IPS DF 6.9 (cell line): Measurements from ENCODE around the gene ENPP3.

Source experiments
- DNase-seq: peaks from one replicate; pipeline ENCODE4 v3.0.0-alpha.2; 2013; ENCODE audit warnings: low read depth, low spot score
- H3K27ac ChIP-seq: one replicate; pipeline ENCODE4 v1.5.1; 2013; ENCODE audit warnings: low read length, control low read depth
- H3K27me3 ChIP-seq: 2 replicates; pipeline ENCODE4 v1.6.1; 2013; ENCODE audit warnings: mild to moderate bottlenecking, low read length; ENCODE audit not compliant: control insufficient read depth, insufficient read depth
- H3K36me3 ChIP-seq: 2 replicates; pipeline ENCODE4 v1.6.1; 2013; ENCODE audit warnings: low read length; ENCODE audit not compliant: control insufficient read depth, insufficient read depth
- H3K4me1 ChIP-seq: 2 replicates; pipeline ENCODE4 v1.6.1; 2013; ENCODE audit warnings: low read length; ENCODE audit not compliant: control insufficient read depth, insufficient read depth
- H3K4me3 ChIP-seq: 2 replicates; pipeline ENCODE4 v1.5.1; 2013; ENCODE audit warnings: mild to moderate bottlenecking, low read length
- H3K9me3 ChIP-seq: 2 replicates; pipeline ENCODE4 v1.6.1; 2013; ENCODE audit warnings: low read length, inconsistent platforms; ENCODE audit not compliant: control insufficient read depth, insufficient read depth
- WGBS: extraction: QIAGEN DNeasy Blood & Tissue Kit; methylation state at CpG from one replicate; pipeline ENCODE4 v1.1.7; 2013; ENCODE audit warnings: mixed read lengths, missing lambda C conversion rate; ENCODE audit not compliant: insufficient read length, insufficient coverage; 5-methylcytosine and 5-hydroxymethylcytosine counted together

The ENPP3 gene

DNA sequence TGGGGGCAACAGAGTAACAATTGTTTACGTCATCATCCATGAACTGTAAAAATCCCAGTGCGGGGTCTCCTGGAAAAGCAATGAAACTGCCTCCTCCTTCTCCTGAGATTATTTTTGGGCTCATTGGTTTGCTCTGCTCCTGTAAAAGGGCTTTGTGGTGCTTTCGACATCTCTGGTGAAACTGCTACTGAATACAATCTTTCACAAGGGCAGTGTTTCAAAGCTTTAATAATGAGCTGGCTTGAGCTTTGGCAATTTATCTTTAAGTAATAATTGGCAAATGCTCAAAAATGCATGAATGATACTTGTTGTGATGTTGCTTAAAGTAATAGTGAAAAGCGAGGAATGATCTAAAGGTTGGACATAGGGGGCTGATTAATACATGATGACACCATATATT, 127.2 kb downstream of the ENPP3 start:
- WGBS = no CpG with 5 or more reads among the region's 4 CpGs
- no peak overlapping the region for H3K4me3 ChIP-seq

DNA sequence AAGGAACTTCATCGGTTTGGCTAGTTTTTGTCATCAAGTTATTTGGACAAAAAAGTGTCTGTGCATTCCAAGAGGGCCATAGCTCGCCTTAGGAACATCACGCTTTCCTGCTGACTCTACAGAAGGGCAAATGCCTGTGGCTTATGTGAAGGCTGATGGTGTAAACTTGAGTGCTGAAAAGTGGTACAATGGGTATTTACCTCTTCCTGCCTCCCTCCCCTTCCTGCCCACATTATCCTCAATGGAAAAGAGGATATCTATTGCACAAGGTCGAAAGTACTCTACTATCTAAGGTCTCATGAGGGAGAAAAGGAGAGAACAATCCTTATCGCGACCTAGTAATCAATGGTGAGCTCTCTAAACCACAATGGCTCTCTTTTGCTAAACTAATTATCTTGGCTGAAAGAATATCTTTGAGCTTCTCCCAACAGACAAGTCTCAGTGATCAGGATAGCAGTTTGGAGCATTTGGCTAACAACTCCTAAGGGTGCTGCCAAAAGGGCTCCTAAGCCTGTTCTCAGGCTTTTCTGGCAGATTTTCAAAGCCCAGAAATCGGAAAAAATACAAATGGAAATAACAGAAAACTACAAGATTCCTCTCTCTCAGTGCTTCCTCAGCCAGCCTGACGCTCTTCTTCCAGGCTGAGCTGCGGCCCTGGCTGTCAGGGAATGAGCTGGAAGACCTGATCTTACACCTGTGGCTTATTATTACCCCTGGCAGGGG, 128.1 kb downstream of the ENPP3 start:
- no peak for DNase-seq
- no peak overlapping the region for H3K4me3 ChIP-seq
- H3K4me1 ChIP-seq = no peaks in the 10 kb centered on the region
- H3K27me3 ChIP-seq = no peaks in the 10 kb centered on the region
- no peak overlapping the region for H3K27ac ChIP-seq
- H3K36me3 ChIP-seq = no peaks in the 10 kb centered on the region
- H3K9me3 ChIP-seq = no peaks in the 10 kb centered on the region
- no CpG with 5 or more reads among the region's 9 CpGs for WGBS

More for the DNA sequence above, 127.2 kb downstream of the ENPP3 start:
- no peak overlapping the region for H3K27ac ChIP-seq
- no peaks in the 10 kb centered on the region for H3K9me3 ChIP-seq
- H3K27me3 ChIP-seq = no peaks in the 10 kb centered on the region
- no peaks in the 10 kb centered on the region for H3K36me3 ChIP-seq
- no peaks in the 10 kb centered on the region for H3K4me1 ChIP-seq
- DNase-seq = no peak

DNA sequence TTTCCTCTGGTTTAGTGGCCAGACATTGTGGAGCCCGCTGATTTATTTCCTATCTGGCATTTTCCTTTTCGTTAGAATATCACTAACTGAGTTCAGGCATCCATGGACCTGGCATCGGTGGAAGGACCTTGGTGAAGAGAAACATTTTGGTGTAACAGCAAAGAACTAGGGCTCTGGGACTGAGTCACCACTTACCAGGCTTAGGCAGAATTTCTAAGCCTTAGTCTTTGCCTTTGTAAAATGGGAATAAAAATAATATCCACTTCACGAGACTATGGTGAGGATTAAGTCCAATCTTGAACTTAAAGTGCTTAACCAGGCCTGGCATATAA, 128.7 kb downstream of the ENPP3 start:
- H3K4me3 ChIP-seq = no peak overlapping the region
- no peaks in the 10 kb centered on the region for H3K4me1 ChIP-seq
- no peak for DNase-seq
- no peak overlapping the region for H3K27ac ChIP-seq
- H3K9me3 ChIP-seq = no peaks in the 10 kb centered on the region
- no peaks in the 10 kb centered on the region for H3K27me3 ChIP-seq
- no peaks in the 10 kb centered on the region for H3K36me3 ChIP-seq
- WGBS = no CpG with 5 or more reads among the region's 4 CpGs

- H3K27ac ChIP-seq = no peak overlapping the region
- WGBS = no CpG with 5 or more reads among the region's 2 CpGs
- no peak overlapping the region for H3K4me3 ChIP-seq
- H3K36me3 ChIP-seq = no peaks in the 10 kb centered on the region
- no peaks in the 10 kb centered on the region for H3K9me3 ChIP-seq
- no peak for DNase-seq
- no peaks in the 10 kb centered on the region for H3K27me3 ChIP-seq
- H3K4me1 ChIP-seq = no peaks in the 10 kb centered on the region
These were observed 129.5 kb downstream of the ENPP3 start for GRCh38 chr6:131766631-131767030.

DNA sequence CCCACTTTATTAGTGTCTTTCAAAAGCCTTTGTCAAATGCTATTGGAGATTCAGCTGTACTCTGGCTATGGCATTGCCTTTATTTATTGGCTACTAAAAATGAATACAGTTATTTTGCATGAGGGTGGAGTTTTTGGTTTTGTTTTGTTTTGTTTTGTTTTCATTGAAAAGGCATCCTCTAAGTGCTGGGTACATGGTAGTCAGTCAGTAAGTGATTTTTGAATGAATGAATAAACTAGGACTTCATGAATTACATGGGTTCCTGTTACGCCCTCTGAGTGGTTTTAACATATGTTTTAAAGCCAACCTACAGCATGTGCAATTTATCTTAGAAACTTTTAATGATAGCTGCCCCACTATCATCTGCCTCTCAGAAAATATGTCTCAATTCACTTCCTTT, 131.9 kb downstream of the ENPP3 start:
- no peak overlapping the region for H3K27ac ChIP-seq
- WGBS = no CpG with 5 or more reads among the region's 1 CpG
- no peaks in the 10 kb centered on the region for H3K36me3 ChIP-seq
- H3K27me3 ChIP-seq = no peaks in the 10 kb centered on the region
- no peak for DNase-seq
- H3K4me3 ChIP-seq = no peak overlapping the region
- H3K4me1 ChIP-seq = no peaks in the 10 kb centered on the region
- H3K9me3 ChIP-seq = no peaks in the 10 kb centered on the region

DNA sequence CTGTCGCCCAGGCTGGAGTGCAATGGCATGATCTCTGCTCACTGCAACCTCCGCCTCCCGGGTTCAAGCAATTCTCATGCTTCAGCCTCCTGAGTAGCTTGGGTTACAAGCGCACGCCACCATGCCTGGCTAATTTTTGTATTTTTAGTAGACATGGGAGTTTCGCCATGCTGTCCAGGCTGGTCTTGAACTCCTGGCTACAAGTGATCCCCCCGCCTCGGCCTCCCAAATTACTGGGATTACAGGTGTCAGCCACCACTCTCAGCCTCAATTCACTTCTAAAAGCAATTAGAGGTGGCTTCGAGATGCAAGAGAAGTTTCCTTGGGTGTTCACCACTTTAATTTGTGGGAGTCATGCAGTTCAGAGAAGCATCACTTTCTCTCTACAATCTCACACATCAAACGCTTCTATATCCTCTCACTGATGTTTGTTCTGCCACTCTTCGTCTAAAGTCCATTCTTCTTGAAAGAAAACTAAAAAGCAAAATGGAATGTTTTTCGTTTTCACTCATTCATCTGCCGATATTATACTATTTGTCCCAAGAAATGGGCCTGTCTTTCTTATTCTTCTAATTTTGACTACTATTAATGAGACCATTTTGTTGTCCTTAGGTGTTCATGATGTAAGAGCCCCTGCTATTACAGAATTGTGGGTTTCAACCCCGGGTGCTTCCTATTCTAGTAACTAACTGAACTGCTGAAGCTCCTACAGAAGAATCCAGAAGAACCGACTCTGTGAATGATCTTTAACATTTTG, 132.5 kb downstream of the ENPP3 start:
- no CpG with 5 or more reads among the region's 15 CpGs for WGBS
- Histone ChIP-seq H3K9me3 (no peaks in the 10 kb centered on the region), H3K27ac (no peak overlapping the region), H3K4me3 (no peak overlapping the region), H3K27me3 (no peaks in the 10 kb centered on the region), H3K36me3 (no peaks in the 10 kb centered on the region), H3K4me1 (no peaks in the 10 kb centered on the region)
- no peak for DNase-seq

- Histone ChIP-seq H3K27me3 (no peaks in the 10 kb centered on the region), H3K27ac (no peak overlapping the region), H3K4me1 (no peaks in the 10 kb centered on the region), H3K4me3 (no peak overlapping the region), H3K36me3 (no peaks in the 10 kb centered on the region), H3K9me3 (no peaks in the 10 kb centered on the region)
- no peak for DNase-seq
- no CpG with 5 or more reads among the region's 1 CpG for WGBS
These were observed 133.7 kb downstream of the ENPP3 start for GRCh38 chr6:131770776-131771175.

DNA sequence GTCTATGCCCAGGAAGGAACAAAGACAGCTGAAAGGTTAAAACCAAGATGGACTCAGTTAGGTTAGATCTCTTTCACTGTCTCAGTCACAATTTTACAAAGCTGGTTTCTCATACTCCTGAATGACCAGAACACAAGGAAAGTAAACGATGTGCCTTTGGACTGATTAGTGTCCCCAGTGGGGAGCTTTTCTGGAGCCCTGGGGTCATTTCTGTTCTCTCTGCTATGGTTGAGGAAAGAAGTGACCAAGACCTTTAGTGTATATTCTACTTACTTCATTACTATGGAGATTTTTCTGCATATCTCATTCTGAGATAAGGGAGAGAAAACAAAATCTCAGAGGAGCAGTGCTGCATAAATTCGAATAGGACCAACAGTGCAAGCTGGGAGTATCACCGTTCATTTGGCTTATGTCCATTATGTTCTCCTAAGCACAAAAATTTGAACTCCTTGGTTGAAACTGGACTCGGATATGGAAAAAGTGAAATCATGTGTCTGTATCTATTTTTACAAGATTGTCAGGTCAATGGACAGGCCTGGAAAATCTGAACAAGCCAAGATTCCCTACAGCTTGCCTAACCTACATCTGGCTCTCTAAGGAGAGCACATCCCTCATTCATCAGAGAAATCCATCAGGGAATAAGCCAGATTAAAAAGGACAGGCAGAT, 136.3 kb downstream of the ENPP3 start:
- no peak overlapping the region for H3K27ac ChIP-seq
- no peaks in the 10 kb centered on the region for H3K36me3 ChIP-seq
- H3K9me3 ChIP-seq = no peaks in the 10 kb centered on the region
- H3K4me1 ChIP-seq = no peaks in the 10 kb centered on the region
- no peak overlapping the region for H3K4me3 ChIP-seq
- H3K27me3 ChIP-seq = no peaks in the 10 kb centered on the region
- DNase-seq = no peak
- WGBS = no CpG with 5 or more reads among the region's 4 CpGs

- H3K4me1 ChIP-seq = no peaks in the 10 kb centered on the region
- H3K27ac ChIP-seq = no peak overlapping the region
- no peak overlapping the region for H3K4me3 ChIP-seq
- DNase-seq = no peak
- H3K27me3 ChIP-seq = no peaks in the 10 kb centered on the region
- no peaks in the 10 kb centered on the region for H3K9me3 ChIP-seq
- H3K36me3 ChIP-seq = no peaks in the 10 kb centered on the region
- no CpG with 5 or more reads among the region's 3 CpGs for WGBS
These were observed 138.8 kb downstream of the ENPP3 start for GRCh38 chr6:131775886-131776285.

- no peaks in the 10 kb centered on the region for H3K36me3 ChIP-seq
- no peak overlapping the region for H3K27ac ChIP-seq
- H3K9me3 ChIP-seq = no peaks in the 10 kb centered on the region
- no peak for DNase-seq
- no peak overlapping the region for H3K4me3 ChIP-seq
- no peaks in the 10 kb centered on the region for H3K27me3 ChIP-seq
- no CpG with 5 or more reads among the region's 2 CpGs for WGBS
- H3K4me1 ChIP-seq = no peaks in the 10 kb centered on the region
These were observed 139.9 kb downstream of the ENPP3 start for GRCh38 chr6:131776985-131777384.
